Aorta (tissue), 5 donors: Measurements from ENCODE around the gene OR10R2. TPM values are rescaled to one million over a fixed set of nuclear protein-coding genes. Genes with fewer than 3 reads are reported as not detected.
"Not testable (repeated sequence)": the region's sequence is repeated elsewhere in the genome, so short reads cannot be mapped to it uniquely, and the experiment has no call there.

Experiments used
- ATAC-seq: fragments of 200-7000 bp; cut with Tn5 transposase; one replicate; pipeline ENCODE4 v1.9.1; 2022; ENCODE audit warnings: moderate library complexity; ENCODE audit not compliant: low FRiP score
- DNase-seq, 2 donors: peaks; one replicate each; pipeline ENCODE4 v3.0.0-alpha.2; 2020
- H3K27ac ChIP-seq, 2 donors: one replicate each; pipeline ENCODE4 v1.5.1; 2013; ENCODE audit warnings: low read length in 2 of 2, mild to moderate bottlenecking in 2 of 2, moderate library complexity in 2 of 2, control low read depth in 1 of 2, inconsistent platforms in 1 of 2, low read depth in 1 of 2
- H3K27me3 ChIP-seq, 2 donors: one replicate each; pipeline ENCODE4 v1.6.1; 2013; ENCODE audit warnings: control low read depth in 1 of 2, low read length in 1 of 2, mild to moderate bottlenecking in 1 of 2, moderate library complexity in 1 of 2; ENCODE audit not compliant: insufficient read depth in 2 of 2, control insufficient read depth in 1 of 2
- H3K36me3 ChIP-seq, 2 donors: one replicate each; pipeline ENCODE4 v1.6.1; 2013; ENCODE audit warnings: control low read depth in 1 of 2, low read length in 1 of 2, mild to moderate bottlenecking in 1 of 2; ENCODE audit not compliant: insufficient read depth in 2 of 2, control insufficient read depth in 1 of 2
- H3K4me1 ChIP-seq, 2 donors: one replicate each; pipeline ENCODE4 v1.6.1; 2013; ENCODE audit warnings: low read length in 2 of 2, control low read depth in 1 of 2, mild to moderate bottlenecking in 1 of 2, moderate library complexity in 1 of 2; ENCODE audit not compliant: insufficient read depth in 2 of 2, control insufficient read depth in 1 of 2
- H3K4me3 ChIP-seq, 2 donors: one replicate each; pipeline ENCODE4 v1.5.1; 2013; ENCODE audit warnings: low read length in 2 of 2, control low read depth in 1 of 2, mild to moderate bottlenecking in 1 of 2
- H3K9me3 ChIP-seq: one replicate; pipeline ENCODE4 v1.6.1; 2013; ENCODE audit warnings: mild to moderate bottlenecking, low read length; ENCODE audit not compliant: control insufficient read depth
- WGBS, 2 donors: extraction: QIAGEN DNeasy Blood & Tissue Kit; methylation state at CpG; one replicate each; pipeline ENCODE4 v1.1.7; 2013; 5-methylcytosine and 5-hydroxymethylcytosine counted together
- intact Hi-C, 2 donors: fragments of 100-400 bp; cut with DNase I; formaldehyde crosslinking; loops; one replicate each; pipeline versions ENCODE4 v1.14.2 to v1.15.0; 2022
- long read RNA-seq, 2 donors: library from polyadenylated mRNA; unstranded; transcript quantifications; one replicate each; pipeline ENCODE4 v2.0.0, GENCODE V29; 2020 to 2021
- polyA plus RNA-seq, 2 donors: library from polyadenylated mRNA; stranded (reverse); fragments of 200-250 nt; gene quantifications; one replicate each; pipeline ENCODE4 v1.2.3, GENCODE V29; 2013
- total RNA-seq, 2 donors: library from RNA; stranded (reverse); fragmentation: NEBNext Ultra II Directional; extraction: Animal tissue kit (Norgen Biotek cat#: 25700); gene quantifications; one replicate each; pipeline ENCODE4 v1.2.1, GENCODE V29; 2021
- donor health status: healthy with polysubstance abuse.
- donor health status: Bipolar disorder and iron deficiency.
- donor health status: DM: no; HTN: no; CAD: no.
- donor health status: DM: no; HTN: no; CAD: no.
- donor health status: DM: yes; HTN: yes; CAD: no.

The OR10R2 gene, protein sequence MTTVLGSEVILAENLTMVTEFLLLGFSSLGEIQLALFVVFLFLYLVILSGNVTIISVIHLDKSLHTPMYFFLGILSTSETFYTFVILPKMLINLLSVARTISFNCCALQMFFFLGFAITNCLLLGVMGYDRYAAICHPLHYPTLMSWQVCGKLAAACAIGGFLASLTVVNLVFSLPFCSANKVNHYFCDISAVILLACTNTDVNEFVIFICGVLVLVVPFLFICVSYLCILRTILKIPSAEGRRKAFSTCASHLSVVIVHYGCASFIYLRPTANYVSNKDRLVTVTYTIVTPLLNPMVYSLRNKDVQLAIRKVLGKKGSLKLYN
- total RNA-seq (not detected), polyA plus RNA-seq (not detected)
- long read RNA-seq, donor 1 = 0 reads
- long read RNA-seq, donor 2 = 0 reads

DNA sequence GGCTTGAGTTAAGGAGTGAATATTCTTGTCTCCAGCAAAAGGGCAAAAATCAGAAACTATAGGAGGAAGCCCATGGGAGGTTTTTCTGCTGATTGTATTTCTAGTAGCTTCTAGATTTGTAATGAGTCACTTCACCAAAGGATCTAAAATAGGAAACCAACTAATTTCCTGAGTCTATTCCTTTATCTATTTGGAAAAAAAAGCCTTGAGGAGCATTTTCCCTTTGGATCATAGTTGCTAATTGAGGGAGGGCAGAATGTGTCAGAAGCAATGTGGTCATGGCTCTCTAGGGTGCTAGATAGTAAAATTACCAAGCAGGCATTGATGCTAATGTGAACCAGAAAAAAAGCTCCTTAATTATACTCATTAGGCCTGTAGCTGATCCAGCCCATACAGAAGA is at the start of gene OR10R2:
Gene OR10R2, plus strand, starts transcription at position 301 of the 400 bp plus-strand sequence. CDS start 106 bp downstream, outside the sequence.
- intact Hi-C loops = no loop called here

DNA sequence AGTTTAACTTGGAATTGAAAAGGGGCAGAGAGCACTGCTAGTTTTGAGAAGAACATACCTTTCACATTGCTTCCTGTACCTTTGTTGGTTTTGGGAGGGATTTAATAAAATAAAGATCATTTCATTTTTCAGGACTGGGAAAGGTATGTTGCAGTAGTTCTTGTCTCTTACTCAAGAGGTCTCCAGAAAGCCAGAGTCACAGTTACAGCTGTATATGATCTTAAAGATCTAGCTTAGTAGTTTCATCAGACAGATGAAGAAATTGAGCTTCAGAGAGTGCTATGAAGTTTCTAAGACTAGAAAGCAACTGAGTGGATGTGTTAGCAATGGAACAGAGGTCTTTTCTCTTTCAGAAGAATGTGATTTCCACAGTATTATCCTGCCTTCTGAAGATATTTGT is 47.0 kb upstream of the OR10R2 start:
- H3K27me3 ChIP-seq = no peaks in the 10 kb centered on the region
- intact Hi-C loops = no loop called here
- ATAC-seq (no peak), DNase-seq (no peak)
- no peak overlapping the region for H3K4me3 ChIP-seq
- no peaks in the 10 kb centered on the region for H3K9me3 ChIP-seq
- H3K27ac ChIP-seq = no peak overlapping the region
- no peaks in the 10 kb centered on the region for H3K4me1 ChIP-seq
- no peaks in the 10 kb centered on the region for H3K36me3 ChIP-seq

More for the DNA sequence above, at the start of gene OR10R2:
- Histone ChIP-seq H3K4me3 (no peak within 1 kb of the TSS), H3K27ac (no peak within 1 kb of the TSS), H3K9me3 (no peaks in the 10 kb centered on the region), H3K4me1 (no peaks in the 10 kb centered on the region), H3K36me3 (no peaks in the 10 kb centered on the region), H3K27me3 (no peaks in the 10 kb centered on the region)
- ATAC-seq = no peak
- no peak for DNase-seq

DNA sequence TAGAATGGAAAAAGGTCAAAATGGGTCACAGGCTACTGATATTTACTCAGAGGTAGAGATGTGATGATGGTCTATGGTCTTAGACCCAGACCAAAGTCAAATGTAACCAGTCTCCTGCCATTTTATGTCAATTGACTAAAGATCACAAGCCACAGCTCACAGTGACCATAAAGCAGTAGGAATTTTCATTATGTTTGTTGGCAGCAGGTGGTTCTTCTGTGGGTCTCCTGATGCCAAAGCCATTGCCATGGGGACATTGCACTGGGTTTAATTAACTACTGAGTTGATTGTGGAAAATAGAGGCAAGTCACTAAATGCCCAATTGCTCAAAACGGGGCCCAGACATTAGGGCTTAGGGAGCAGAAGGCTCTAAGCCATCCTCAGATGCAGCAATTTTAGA is 45.9 kb upstream of the OR10R2 start, which contains the start of gene OR10K2:
Gene OR10K2, minus strand, starts transcription at position 101 of the 400 bp plus-strand sequence. CDS start 5,371 bp downstream, outside the sequence.
- Histone ChIP-seq H3K27ac (no peak within 1 kb of the TSS), H3K27me3 (no peaks in the 10 kb centered on the region), H3K4me1 (no peaks in the 10 kb centered on the region), H3K36me3 (no peaks in the 10 kb centered on the region), H3K9me3 (no peaks in the 10 kb centered on the region), H3K4me3 (no peak within 1 kb of the TSS)
- DNase-seq (no peak), ATAC-seq (no peak)
- WGBS, 2 donors = 91 to 94% methylated on average over 1 of the region's 1 CpG
- intact Hi-C loops = no loop called here

DNA sequence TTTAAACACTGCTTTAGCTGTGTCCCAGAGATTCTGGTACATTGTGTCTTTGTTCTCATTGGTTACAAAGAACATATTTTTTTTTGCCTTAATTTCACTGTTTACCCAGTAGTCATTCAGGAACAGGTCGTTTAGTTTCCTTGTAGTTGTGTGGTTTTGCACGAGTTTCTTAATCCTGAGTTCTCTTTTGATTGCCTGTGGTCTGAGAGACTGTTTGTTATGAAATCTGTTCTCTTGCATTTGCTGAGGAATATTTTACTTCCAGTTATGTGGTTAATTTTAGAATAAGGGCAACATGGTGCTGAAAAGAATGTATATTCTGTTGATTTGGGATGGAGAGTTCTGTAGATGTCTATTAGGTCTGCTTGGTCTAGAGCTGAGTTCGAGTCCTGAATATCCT is 41.9 kb upstream of the OR10R2 start:
- H3K4me1 ChIP-seq, H3K9me3 ChIP-seq, H3K27me3 ChIP-seq, H3K27ac ChIP-seq, H3K4me3 ChIP-seq, intact Hi-C loops, ATAC-seq, DNase-seq, H3K36me3 ChIP-seq: not testable (repeated sequence)
- 42 to 50% methylated on average over 3 of the region's 3 CpGs for WGBS, 2 donors

DNA sequence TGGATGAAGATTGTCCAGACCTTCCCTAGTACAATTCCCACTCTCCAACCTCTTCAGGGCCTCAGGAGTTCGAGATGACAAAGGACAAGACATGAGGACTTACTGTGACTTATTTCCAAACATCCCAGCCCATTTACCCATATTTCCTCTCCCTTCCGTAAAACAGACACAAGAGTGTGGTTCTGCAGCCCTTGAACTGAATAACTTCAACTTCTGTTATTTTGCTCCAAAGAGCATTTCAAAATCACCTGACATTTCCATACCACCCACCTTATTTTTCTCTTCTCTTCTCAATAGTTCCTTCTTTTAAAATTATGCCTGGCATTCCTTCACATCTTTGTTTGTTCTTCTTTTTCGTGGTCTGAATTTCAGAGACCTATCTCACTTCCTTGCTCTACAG is 37.3 kb upstream of the OR10R2 start:
- ATAC-seq (no peak), DNase-seq (no peak)
- H3K4me3 ChIP-seq = no peak overlapping the region
- intact Hi-C loops = no loop called here
- H3K9me3 ChIP-seq = peaks cover 1% of the 10 kb centered on the region
- 34 to 42% methylated on average over 3 of the region's 3 CpGs for WGBS, 2 donors
- no peaks in the 10 kb centered on the region for H3K36me3 ChIP-seq
- H3K4me1 ChIP-seq = no peaks in the 10 kb centered on the region
- H3K27ac ChIP-seq = no peak overlapping the region
- H3K27me3 ChIP-seq = no peaks in the 10 kb centered on the region

DNA sequence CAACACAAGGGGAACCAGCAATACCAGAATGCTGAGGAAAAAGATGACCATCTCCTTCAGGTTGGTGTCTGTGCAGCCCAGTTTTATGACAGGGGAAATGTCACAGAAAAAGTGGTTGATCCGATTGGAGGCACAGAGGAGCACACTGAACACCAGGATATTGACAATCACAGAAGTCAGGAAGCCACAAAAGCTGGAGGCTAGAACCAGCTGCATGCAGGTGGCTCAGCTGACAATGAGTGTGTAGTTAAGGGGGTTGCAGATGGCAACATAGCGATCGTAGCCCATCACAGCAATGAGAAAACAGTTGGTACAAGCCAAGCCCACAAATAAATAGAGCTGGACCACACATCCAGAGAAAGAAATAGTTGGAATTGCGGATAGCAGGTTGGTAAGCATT is 26.6 kb upstream of the OR10R2 start:
- ATAC-seq (no peak), DNase-seq (no peak)
- Histone ChIP-seq H3K4me3 (no peak overlapping the region), H3K4me1 (no peaks in the 10 kb centered on the region), H3K9me3 (no peaks in the 10 kb centered on the region), H3K27me3 (no peaks in the 10 kb centered on the region), H3K27ac (no peak overlapping the region), H3K36me3 (no peaks in the 10 kb centered on the region)
- 83 to 88% methylated on average over 4 of the region's 4 CpGs for WGBS, 2 donors
- intact Hi-C loops = no loop called here

DNA sequence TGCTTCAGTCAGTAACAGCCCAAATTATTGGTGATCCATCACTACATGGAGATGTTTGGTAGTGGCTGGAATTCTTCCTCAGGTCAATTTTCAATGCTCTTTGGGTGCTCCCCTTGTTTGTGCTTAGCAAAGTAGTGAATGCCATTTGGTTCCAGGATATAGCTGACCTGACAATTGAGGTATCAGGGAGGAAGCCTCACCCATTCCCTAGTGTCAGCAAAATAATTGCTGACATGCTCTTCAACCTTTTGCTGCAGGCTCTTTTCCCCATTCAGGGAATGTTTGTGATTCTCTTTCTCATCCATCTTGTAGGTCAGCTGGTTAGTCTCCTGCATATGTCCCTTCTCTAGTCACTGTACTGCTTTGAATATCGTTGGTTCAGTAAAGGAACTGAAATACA is 17.5 kb upstream of the OR10R2 start:
- Histone ChIP-seq H3K9me3 (no peaks in the 10 kb centered on the region), H3K4me1 (no peaks in the 10 kb centered on the region), H3K36me3 (no peaks in the 10 kb centered on the region), H3K27ac (no peak overlapping the region), H3K27me3 (no peaks in the 10 kb centered on the region), H3K4me3 (no peak overlapping the region)
- 74 to 81% methylated on average over 1 of the region's 1 CpG for WGBS, 2 donors
- DNase-seq (no peak), ATAC-seq (no peak)
- intact Hi-C loops = no loop called here

DNA sequence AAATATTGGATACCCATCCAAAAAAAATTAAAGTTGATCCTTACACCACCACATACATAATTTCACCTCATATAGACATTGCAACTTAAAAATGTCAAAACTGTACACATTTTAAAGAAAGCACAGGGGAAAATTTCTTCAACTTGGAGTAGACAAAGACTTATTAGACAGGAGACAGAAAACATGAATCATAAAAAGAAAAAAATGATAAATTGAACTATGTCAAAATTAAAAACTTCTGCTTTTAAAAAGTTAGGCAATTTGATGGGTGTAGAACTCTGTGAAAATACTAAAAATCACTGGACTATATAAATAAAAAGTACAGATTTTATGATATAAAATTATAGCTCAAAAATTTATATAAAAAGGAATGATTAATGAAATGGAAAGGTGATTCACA is 14.8 kb upstream of the OR10R2 start:
- intact Hi-C loops = no loop called here
- no peaks in the 10 kb centered on the region for H3K36me3 ChIP-seq
- no peak for DNase-seq
- H3K9me3 ChIP-seq = no peaks in the 10 kb centered on the region
- ATAC-seq = no peak
- H3K4me3 ChIP-seq = no peak overlapping the region
- no peak overlapping the region for H3K27ac ChIP-seq
- no peaks in the 10 kb centered on the region for H3K27me3 ChIP-seq
- H3K4me1 ChIP-seq = no peaks in the 10 kb centered on the region

DNA sequence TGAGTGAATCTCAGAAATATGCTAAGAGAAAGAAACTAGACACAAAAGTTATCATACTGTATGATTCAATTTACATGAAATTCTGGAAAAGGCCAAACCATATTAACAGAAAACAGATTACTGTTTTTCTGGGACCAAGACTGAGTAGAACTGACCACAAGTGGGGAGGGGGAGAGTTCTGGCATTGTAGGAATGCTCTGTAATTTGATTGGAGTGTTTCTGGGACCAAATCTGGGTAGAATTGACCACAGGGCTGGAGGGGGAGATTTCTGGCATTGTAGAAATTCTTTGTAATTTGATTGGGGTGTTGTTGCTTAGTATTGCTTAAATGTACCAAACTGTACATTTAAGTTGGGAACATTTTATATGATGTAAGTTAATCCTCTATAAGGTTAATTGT is 13.8 kb upstream of the OR10R2 start:
- DNase-seq = no peak
- H3K4me1 ChIP-seq = no peaks in the 10 kb centered on the region
- H3K27me3 ChIP-seq = no peaks in the 10 kb centered on the region
- no peak for ATAC-seq
- no peaks in the 10 kb centered on the region for H3K36me3 ChIP-seq
- H3K27ac ChIP-seq = no peak overlapping the region
- intact Hi-C loops = no loop called here
- H3K4me3 ChIP-seq = no peak overlapping the region
- no peaks in the 10 kb centered on the region for H3K9me3 ChIP-seq
